SH-SY5Y (cell line): ENCODE results near the gene VPS45.

Source experiments
- GATA2 ChIP-seq: IDR thresholded peaks from 2 replicates; pipeline ENCODE4 v1.6.1; 2011; ENCODE audit warnings: mild to moderate bottlenecking, low read depth, low read length
- GATA3 ChIP-seq: IDR thresholded peaks from 2 replicates; pipeline ENCODE4 v1.6.1; 2011; ENCODE audit warnings: low read depth, mild to moderate bottlenecking, low read length, moderate library complexity

- TF ChIP-seq GATA2 = no peak
- no peak for TF ChIP-seq GATA3
Measured at GRCh38 chr1:150034336-150034735, 33.2 kb upstream of the VPS45 start.
